HuH-7 (cell line): Measurements from ENCODE around the gene C1orf141.
"Not testable (repeated sequence)": the region's sequence is repeated elsewhere in the genome, so short reads cannot be mapped to it uniquely, and the experiment has no call there.

Experiments used
- DNase-seq: peaks from one replicate; pipeline ENCODE4 v3.0.0; 2011; ENCODE audit warnings: low spot score

The C1orf141 gene

DNA sequence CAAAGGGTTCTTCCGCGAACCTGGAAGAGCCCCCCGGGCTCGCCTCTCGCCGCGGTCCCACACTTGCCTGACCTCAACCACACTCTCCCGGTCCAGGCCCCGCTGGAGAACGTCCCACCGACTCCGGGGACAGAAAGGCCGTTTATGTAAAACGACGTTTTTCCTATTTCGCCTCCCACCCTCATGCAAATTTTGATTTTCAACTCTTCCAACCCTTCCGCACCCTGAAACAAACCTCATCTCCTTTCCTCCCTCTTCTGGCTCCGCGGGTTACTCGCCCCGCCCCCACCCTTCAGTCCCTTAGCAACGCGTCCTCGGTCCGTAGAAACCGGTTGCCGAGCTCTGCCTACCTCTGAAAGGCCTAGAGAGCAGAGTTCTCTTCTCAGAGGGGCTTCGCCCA, at the start of gene C1orf141:
TSS of gene C1orf141 (minus strand) at position 276 of the 400 bp plus-strand sequence. CDS start 7,730 bp downstream, outside the sequence.
- no peak for DNase-seq

DNA sequence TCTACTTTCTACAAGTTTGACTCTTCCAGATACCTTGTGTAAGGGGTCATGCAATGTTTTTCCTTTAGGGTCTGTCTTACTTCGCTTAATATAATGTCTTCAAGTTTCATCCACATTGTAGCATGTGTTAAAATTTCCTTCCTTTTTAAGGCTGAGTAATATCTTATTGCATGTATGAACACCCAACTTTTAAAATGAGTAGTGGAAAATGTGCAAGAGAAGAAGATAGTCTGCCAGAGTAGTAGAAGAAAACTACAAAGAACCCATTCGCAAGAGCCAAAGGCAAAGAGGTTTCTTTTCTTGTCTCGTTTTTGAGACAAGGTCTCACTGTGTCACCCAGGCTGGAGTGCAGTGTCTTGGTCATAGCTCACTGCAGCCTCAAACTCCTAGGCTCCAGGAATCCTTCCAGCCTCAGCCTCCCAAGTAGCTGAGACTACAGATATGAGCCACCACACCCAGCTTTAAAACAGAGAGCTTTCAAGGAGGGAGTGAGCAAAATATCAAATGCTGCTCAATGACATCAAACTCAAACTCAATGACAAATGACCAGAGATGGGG, 40.8 kb upstream of the C1orf141 start:
- DNase-seq, result no peak

GRCh38 chr1:67174716-67175284, 40.0 kb upstream of the C1orf141 start:
- no peak for DNase-seq

- no peak for DNase-seq
Measured at GRCh38 chr1:67173988-67174387, 39.2 kb upstream of the C1orf141 start.

DNA sequence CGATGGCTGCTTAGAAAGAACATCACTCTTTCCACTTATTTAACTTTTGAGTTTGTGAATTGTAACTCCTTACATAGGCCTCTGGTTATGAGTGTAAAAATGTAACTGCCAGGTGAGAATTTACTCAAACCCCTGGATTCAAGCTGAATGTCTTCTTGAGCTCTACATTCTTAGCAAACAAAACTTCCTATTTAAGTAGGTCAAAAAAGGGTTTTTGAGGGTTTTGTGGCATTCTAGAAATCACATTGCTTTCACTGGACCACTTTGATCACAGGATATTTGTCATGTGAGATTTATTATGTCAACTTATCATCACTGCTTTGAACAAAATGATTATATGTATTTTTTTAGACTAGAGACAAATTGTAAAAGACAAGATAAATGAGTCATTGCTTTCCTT, 37.2 kb upstream of the C1orf141 start:
- no peak for DNase-seq

GRCh38 chr1:67171574-67171955, 36.8 kb upstream of the C1orf141 start:
- no peak for DNase-seq

DNA sequence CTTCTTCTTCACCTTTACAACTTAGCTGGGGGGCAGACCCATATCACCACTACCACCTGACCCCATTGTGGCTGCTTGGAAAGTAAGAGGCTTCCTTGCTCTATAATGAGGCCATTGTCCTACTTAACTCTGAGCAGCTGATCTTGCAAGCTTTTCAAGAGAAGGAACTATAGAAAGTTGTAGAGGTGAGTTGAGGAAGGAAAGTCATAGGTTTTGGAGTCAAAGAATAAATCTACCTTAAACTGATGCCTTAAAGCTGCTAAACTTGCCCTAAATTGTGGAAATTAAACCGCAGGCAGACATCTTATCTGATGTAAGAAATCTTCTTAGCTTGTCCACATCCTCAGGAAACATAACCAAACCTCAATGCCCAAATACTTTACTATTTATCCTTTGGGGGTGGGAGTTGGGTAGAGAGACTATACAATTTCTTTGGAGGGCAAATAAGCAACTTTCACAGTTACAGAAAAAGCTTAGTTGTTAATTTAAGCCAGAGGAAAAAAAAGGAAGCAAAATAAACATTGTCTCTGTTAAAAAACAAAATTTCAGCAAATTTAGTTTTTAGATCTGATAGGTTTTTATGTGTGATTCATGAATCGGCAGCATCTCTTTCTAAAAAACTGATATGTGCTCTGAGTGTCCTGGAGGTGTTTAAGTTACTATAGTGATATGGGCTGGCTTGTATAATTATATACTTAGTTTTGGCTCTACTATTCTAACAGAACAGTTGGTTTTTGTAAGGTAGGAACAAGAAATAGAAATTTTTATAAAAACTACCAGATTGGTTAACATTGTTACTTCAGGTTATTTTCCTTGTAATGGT, 36.2 kb upstream of the C1orf141 start:
- no peak for DNase-seq

GRCh38 chr1:67169932-67170331, 35.2 kb upstream of the C1orf141 start:
- DNase-seq, result no peak

DNA sequence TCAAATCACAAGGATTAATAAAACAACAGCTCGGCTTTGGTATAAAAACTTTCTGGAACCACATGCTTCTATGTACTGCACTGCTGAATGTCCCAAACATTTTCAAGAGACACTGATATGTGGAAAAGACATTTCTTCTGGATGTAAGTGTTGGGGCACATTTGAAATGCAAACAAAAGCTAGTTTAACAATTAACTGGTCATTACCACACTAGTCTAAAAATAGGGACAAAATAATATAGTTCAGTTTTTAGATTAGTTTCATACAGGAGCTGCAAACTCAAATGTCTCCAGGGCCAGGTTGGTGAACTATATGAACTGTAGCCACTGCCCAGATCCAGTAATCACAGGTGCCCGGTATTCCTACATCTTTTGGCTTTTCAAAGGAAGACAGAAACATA, 34.7 kb upstream of the C1orf141 start:
- no peak for DNase-seq

GRCh38 chr1:67166196-67166595, 31.4 kb upstream of the C1orf141 start, which contains the start of gene IL23R:
Gene IL23R, plus strand, starts transcription at chr1:67166454. Its CDS starts 1,667 bp downstream, at chr1:67168121.
- DNase-seq, result no peak

GRCh38 chr1:67165468-67166041, 30.8 kb upstream of the C1orf141 start:
- DNase-seq, result no peak

GRCh38 chr1:67162954-67163353, 28.2 kb upstream of the C1orf141 start:
- DNase-seq, result no peak

GRCh38 chr1:67159233-67159632, 24.5 kb upstream of the C1orf141 start:
- DNase-seq, result no peak

DNA sequence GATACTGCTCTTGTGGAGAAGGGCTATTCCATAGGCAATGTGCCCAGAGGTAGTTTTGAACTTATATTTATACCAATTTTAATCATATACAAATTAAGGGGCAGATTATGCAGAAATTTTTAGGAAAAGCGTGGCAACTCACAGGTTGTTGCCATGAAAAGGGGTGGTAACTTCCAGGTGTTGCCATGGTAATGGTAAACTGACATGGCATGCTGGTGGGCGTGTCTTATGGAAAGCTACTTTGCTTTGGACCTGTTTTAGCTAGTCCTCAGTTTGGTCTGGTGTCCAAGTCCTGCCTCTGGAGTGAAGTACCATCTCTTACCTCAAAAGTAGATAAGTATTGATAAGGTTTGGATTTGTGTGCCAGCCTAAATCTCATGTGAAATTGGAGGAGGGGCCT, 23.6 kb upstream of the C1orf141 start:
- DNase-seq, result no peak

DNA sequence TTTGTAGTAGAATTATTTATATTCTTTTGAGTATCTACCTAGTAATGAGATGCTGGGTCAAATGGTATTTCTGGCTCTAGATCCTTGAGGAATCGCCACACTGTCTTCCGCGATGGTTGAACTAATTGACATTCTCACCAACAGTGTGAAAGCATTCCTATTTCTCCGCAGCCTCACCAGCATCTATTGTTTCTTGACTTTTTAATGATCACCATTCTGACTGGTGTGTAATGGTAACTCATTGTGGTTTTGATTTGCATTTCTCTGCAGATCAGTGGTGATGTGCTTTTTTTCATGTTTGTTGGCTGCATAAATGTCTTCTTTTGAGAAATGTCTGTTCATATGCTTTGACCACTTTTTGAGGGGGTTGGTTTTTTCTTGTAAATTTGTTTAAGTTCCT, 16.2 kb upstream of the C1orf141 start:
- no peak for DNase-seq

GRCh38 chr1:67149179-67149770, 14.5 kb upstream of the C1orf141 start:
- DNase-seq, result peak; percentile 48

DNA sequence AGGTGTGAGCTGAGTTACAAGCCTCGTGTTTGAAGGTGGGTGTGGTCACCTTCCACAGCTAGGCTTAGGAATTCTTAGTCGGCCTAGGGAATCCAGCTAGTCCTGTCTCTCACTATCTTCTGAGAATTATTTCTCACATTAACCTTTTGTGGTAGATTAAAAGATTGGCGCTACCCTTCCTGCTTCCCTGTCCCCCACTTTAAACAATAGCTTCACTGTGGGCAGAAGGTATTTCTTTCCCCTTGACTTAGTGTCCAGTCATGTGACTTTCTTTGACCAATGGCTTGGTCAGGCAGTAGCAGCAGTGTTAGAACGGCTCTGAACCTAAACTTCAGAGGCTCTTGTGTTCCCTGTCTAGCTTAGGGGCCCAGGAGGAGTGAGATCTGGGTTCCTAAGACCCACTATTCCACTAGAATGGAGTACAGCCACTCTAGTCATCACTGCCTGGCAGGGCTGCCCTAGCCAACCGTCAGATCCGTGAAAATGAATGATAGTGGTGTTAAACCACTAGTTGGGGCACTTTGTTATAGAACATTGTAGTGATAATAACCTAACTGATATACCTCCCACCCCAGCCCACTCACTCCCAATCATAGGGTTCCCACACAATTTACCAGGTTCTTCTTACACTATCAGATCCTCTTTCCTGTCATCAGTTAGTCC, 13.9 kb upstream of the C1orf141 start:
- no peak for DNase-seq

GRCh38 chr1:67147973-67148372, 13.2 kb upstream of the C1orf141 start:
- DNase-seq, result not testable (repeated sequence)

- DNase-seq, result no peak
Measured at GRCh38 chr1:67146539-67146938, 11.8 kb upstream of the C1orf141 start.

- DNase-seq, result no peak
Measured at GRCh38 chr1:67146101-67146500, 11.3 kb upstream of the C1orf141 start.

- no peak for DNase-seq
Measured at GRCh38 chr1:67144696-67145095, 9.9 kb upstream of the C1orf141 start.

- no peak for DNase-seq
Measured at GRCh38 chr1:67143966-67144365, 9.2 kb upstream of the C1orf141 start.
